Mucosa of descending colon (tissue), 3 donors: ENCODE data around the gene BMP4. TPM values are rescaled to one million over a fixed set of nuclear protein-coding genes. Genes with fewer than 3 reads are reported as not detected.

Source experiments
- ATAC-seq: fragments of 200-7000 bp; cut with Tn5 transposase; one replicate; pipeline ENCODE4 v1.9.1; 2020; ENCODE audit warnings: mild to moderate bottlenecking, moderate library complexity
- DNase-seq, 3 donors: peaks; one replicate each; pipeline ENCODE4 v3.0.0-alpha.2; 2020
- H3K36me3 ChIP-seq: fragments of 200-600 bp; one replicate; pipeline ENCODE4 v1.8.0; 2021; ENCODE audit warnings: low read depth, mild to moderate bottlenecking
- H3K4me1 ChIP-seq: fragments of 200-600 bp; one replicate; pipeline ENCODE4 v1.8.0; 2021; ENCODE audit warnings: low read depth, mild to moderate bottlenecking
- H3K4me3 ChIP-seq: fragments of 200-600 bp; one replicate; pipeline ENCODE4 v1.8.0; 2021; ENCODE audit warnings: mild to moderate bottlenecking
- H3K9me3 ChIP-seq: fragments of 200-600 bp; one replicate; pipeline ENCODE4 v1.8.0; 2021; ENCODE audit warnings: mild to moderate bottlenecking
- CTCF ChIP-seq: fragments of 200-600 bp; IDR thresholded peaks from one replicate; pipeline ENCODE4 v1.8.0; 2022; ENCODE audit warnings: antibody characterized with exemption, mild to moderate bottlenecking
- intact Hi-C, 2 donors: fragments of 100-400 bp; cut with DNase I in 1 of 2; cut with micrococcal nuclease in 1 of 2; formaldehyde crosslinking; loops; one replicate each; pipeline versions ENCODE4 v1.11.0 to v1.11.1; 2022; cut with DNase I, micrococcal nuclease
- total RNA-seq, 3 donors: library from RNA; stranded (reverse); fragmentation: NEBNext Ultra II Directional in 2 of 3; extraction: Animal tissue kit (Norgen Biotek cat#: 25700) in 2 of 3; gene quantifications; one replicate each; pipeline versions ENCODE4 v1.2.1 to v1.2.4, GENCODE V29; 2021 to 2023
- donor health status: DM: no; HTN: no; CAD: no; lungs with moderate emphysema.
- donor health status: DM: no; HTN: no; CAD: no.
- donor health status: DM: no; HTN: yes; CAD: no.

The BMP4 gene
- total RNA-seq, 3 donors from 2014 or later = 8.1 to 16.0 (median 15.6) TPM

DNA sequence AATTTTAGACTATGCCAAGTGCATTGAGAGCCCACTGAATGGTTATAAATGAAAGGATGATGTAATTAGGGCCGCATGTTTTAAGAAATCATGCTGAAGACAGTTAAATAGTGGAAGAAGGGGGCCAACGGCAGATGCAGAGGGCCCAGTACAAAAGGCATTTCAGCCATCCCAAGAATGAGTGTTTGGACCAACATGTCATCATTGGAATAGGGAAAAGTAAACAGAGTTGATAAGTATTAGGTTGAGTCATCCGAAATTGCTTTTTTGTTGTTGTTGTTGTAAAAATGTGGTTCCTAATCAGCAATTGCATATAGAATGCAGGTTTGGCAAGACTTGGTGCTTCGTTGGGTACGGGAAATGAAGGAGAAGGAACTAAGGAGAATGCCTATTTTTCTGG is 29.5 kb downstream of the BMP4 start:
- Histone ChIP-seq H3K9me3 (no peaks in the 10 kb centered on the region), H3K4me3 (no peak overlapping the region), H3K36me3 (no peaks in the 10 kb centered on the region), H3K4me1 (no peaks in the 10 kb centered on the region)
- TF ChIP-seq CTCF = no peak
- intact Hi-C loops = no loop called here
- ATAC-seq = no peak
- no peak for DNase-seq

GRCh38 chr14:53925201-53925766 is 31.3 kb downstream of the BMP4 start:
- no peak for TF ChIP-seq CTCF
- no peak overlapping the region for H3K4me3 ChIP-seq
- intact Hi-C loops = no loop called here
- no peaks in the 10 kb centered on the region for H3K9me3 ChIP-seq
- no peaks in the 10 kb centered on the region for H3K36me3 ChIP-seq
- H3K4me1 ChIP-seq = no peaks in the 10 kb centered on the region
- no peak for ATAC-seq
- no peak for DNase-seq

DNA sequence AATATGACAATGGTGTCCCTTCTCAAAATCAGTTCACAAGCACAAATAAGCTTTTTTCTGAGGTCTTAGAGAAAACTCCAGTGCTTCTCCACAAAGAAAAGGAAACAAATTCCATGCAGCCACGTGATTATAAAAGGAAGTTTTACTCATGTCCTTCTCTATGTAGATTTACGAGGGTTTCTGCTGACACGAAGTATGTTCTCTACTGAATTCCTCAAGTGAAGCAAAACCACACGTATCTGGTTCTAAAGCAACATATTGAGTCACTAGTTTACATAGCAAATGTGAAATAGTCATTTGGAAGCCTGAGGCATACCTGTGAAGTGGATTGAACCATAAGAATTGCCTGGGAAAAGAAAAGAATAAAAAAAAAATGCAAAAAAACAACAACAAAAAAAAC is 31.9 kb downstream of the BMP4 start:
- DNase-seq (no peak), ATAC-seq (peak; percentile 61)
- intact Hi-C loops = no loop called here
- Histone ChIP-seq H3K36me3 (no peaks in the 10 kb centered on the region), H3K4me1 (no peaks in the 10 kb centered on the region), H3K9me3 (no peaks in the 10 kb centered on the region), H3K4me3 (no peak overlapping the region)
- TF ChIP-seq CTCF = no peak

GRCh38 chr14:53921027-53921426 is 35.6 kb downstream of the BMP4 start:
- Histone ChIP-seq H3K4me1 (no peaks in the 10 kb centered on the region), H3K4me3 (no peak overlapping the region), H3K36me3 (no peaks in the 10 kb centered on the region), H3K9me3 (no peaks in the 10 kb centered on the region)
- intact Hi-C loops = no loop called here
- no peak for ATAC-seq
- no peak for DNase-seq
- TF ChIP-seq CTCF = no peak

DNA sequence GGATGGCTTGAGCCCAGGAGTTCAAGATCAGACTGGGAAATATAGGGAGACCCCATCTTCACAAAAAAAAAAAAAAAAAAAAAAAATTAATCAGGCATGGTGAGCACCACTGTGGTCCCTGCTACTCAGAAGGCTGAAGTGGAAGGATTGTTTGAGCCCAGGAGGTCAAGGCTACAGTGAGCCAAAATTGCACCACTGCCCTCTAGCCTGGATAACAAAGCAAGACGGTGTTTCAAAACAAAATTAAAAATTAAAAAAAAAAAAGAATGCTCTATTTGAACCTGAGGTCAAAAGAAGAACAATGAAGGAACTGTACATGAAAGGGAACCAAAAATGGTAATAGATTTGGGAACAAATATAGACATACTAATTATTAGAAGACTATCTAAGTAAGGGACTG is 40.4 kb downstream of the BMP4 start:
- TF ChIP-seq CTCF = no peak
- H3K4me1 ChIP-seq = no peaks in the 10 kb centered on the region
- no peak for DNase-seq
- intact Hi-C loops = no loop called here
- H3K36me3 ChIP-seq = no peaks in the 10 kb centered on the region
- H3K9me3 ChIP-seq = no peaks in the 10 kb centered on the region
- no peak for ATAC-seq
- no peak overlapping the region for H3K4me3 ChIP-seq
